Measurements from ENCODE around the gene PCP4L1.

- TF ChIP-seq POLR2A (IDR thresholded peaks at IDR 0.05; ENCODE audit: low read length) (no peak), GATA1 (IDR thresholded peaks at IDR 0.05; ENCODE audit: low read depth, low read length) (no peak)
Observed at GRCh38 chr1:161218301-161219077, 40.1 kb upstream of the PCP4L1 start.

Data from erythroblast (primary cell).